ENCODE measurements around the gene LONP2. TPM values are rescaled to one million over a fixed set of nuclear protein-coding genes. Genes with fewer than 3 reads are reported as not detected.

The LONP2 gene
- total and polyA plus RNA-seq, 2 of the 13 experiments (the other 11 are each of a cell fraction or from before 2014, with no cell fraction given) = 39.2 to 63.3 TPM

- 0 out of 2 replicates have a peak, but pooled peaks have one; percentile 31 for TF ChIP-seq ZNF234 (CRISPR knock-in tag; conservative IDR thresholded peaks at IDR 0.05)
- peak; percentile 95 for TF ChIP-seq MTERF4 (CRISPR knock-in tag; IDR thresholded peaks at IDR 0.05)
- TF ChIP-seq ZNF503 (CRISPR knock-in tag; IDR thresholded peaks at IDR 0.05) = peak; percentile 71; the same call in 1 of the 2 replicates
- peak; percentile 98 for TF ChIP-seq PHF21A (CRISPR knock-in tag; IDR thresholded peaks at IDR 0.05)
- TF ChIP-seq ZNF878 (CRISPR knock-in tag; IDR thresholded peaks at IDR 0.05) = peak; percentile 94
- peak; percentile 88 for TF ChIP-seq SKI (IDR thresholded peaks at IDR 0.05; ENCODE audit: partially characterized antibody)
- 0 out of 2 replicates have a peak, but pooled peaks have one; percentile 15 for TF ChIP-seq ZNF33A (CRISPR knock-in tag; IDR thresholded peaks at IDR 0.05; ENCODE audit: borderline replicate concordance)
- TF ChIP-seq ZGPAT (CRISPR knock-in tag; IDR thresholded peaks at IDR 0.05) = peak; percentile 97
- 0 out of 2 replicates have a peak, but pooled peaks have one; percentile 51 for TF ChIP-seq ZNF784 (CRISPR knock-in tag; IDR thresholded peaks at IDR 0.05; ENCODE audit: borderline replicate concordance)
- TF ChIP-seq ZSCAN9 (CRISPR knock-in tag; IDR thresholded peaks at IDR 0.05; ENCODE audit: borderline replicate concordance) = peak; percentile 84
- TF ChIP-seq ZSCAN20 (CRISPR knock-in tag; IDR thresholded peaks at IDR 0.05; ENCODE audit: borderline replicate concordance) = no peak; the same call in 1 of the 2 replicates
- TF ChIP-seq ZNF547 (CRISPR knock-in tag; IDR thresholded peaks at IDR 0.05) = no peak; the same call in 1 of the 2 replicates
- peak; percentile 96; the same call in 1 of the 2 replicates for TF ChIP-seq MIER3 (CRISPR knock-in tag; IDR thresholded peaks at IDR 0.05; ENCODE audit: borderline replicate concordance)
- 0 out of 2 replicates have a peak, but pooled peaks have one; percentile 65 for TF ChIP-seq AFF4 (CRISPR knock-in tag; IDR thresholded peaks at IDR 0.05)
- TF ChIP-seq BHLHE40 (IDR thresholded peaks at IDR 0.05; ENCODE audit: low read length) = no peak
- TF ChIP-seq ZNF44 (CRISPR knock-in tag; IDR thresholded peaks at IDR 0.05) = peak; percentile 78; the same call in 1 of the 2 replicates
- peak; percentile 92 for TF ChIP-seq TBX3 (IDR thresholded peaks at IDR 0.05; ENCODE audit: borderline replicate concordance)
- TF ChIP-seq MXI1 (IDR thresholded peaks at IDR 0.05; ENCODE audit: borderline replicate concordance, low read depth, low read length) = peak; percentile 15; the same call in 1 of the 3 replicates
- TF ChIP-seq ZNF496 (CRISPR knock-in tag; IDR thresholded peaks at IDR 0.05; ENCODE audit: insufficient replicate concordance) = no peak
Observed at GRCh38 chr16:48203974-48204824, 39.9 kb upstream of the LONP2 start (continued).
